Fibroblast of skin of scalp (primary cell): Measurements from ENCODE around the gene SLC35D2. TPM values are rescaled to one million over a fixed set of nuclear protein-coding genes. Genes with fewer than 3 reads are reported as not detected.

Source experiments
- DNase-seq: peaks from one replicate; pipeline ENCODE4 v3.0.0-alpha.2; 2013
- polyA plus RNA-seq, 2 experiments: library from polyadenylated mRNA; unstranded; fragments of 120-200 nt; gene quantifications; one replicate each; pipeline ENCODE4 v1.2.1, GENCODE V29; 2013; ENCODE audit not compliant: insufficient read length in 2 of 2

The SLC35D2 gene
- 7.9 TPM for polyA plus RNA-seq (2013, experiment 1 of 2; ENCODE audit: insufficient read length)
- polyA plus RNA-seq (2013, experiment 2 of 2; ENCODE audit: insufficient read length): 8.3 TPM

- DNase-seq: peak; percentile 43
Observed at GRCh38 chr9:96383165-96383942, at the start of gene SLC35D2. Gene SLC35D2 (minus strand): TSS chr9:96383711. CDS start chr9:96383634, 77 bp downstream.

GRCh38 chr9:96430377-96430776 is 46.9 kb upstream of the SLC35D2 start:
- no peak for DNase-seq

- no peak for DNase-seq
Observed at GRCh38 chr9:96429732-96430131, 46.2 kb upstream of the SLC35D2 start.

- no peak for DNase-seq
Observed at GRCh38 chr9:96425500-96426169, 42.1 kb upstream of the SLC35D2 start.

- DNase-seq: no peak
Observed at GRCh38 chr9:96423985-96424336, 40.5 kb upstream of the SLC35D2 start.

- DNase-seq: no peak
Observed at GRCh38 chr9:96423322-96423984, 39.9 kb upstream of the SLC35D2 start.

- DNase-seq: peak; percentile 92
Observed at GRCh38 chr9:96420468-96421219, 37.1 kb upstream of the SLC35D2 start.

GRCh38 chr9:96419691-96419969 is 36.1 kb upstream of the SLC35D2 start:
- DNase-seq: no peak

- DNase-seq: peak; percentile 38
Observed at GRCh38 chr9:96418920-96419690, 35.6 kb upstream of the SLC35D2 start.

GRCh38 chr9:96418083-96418919 is 34.8 kb upstream of the SLC35D2 start, which contains the start of gene ZNF367:
Gene ZNF367 (minus strand): TSS chr9:96418370. CDS start chr9:96418032, 338 bp downstream.
- DNase-seq: peak; percentile 99

- no peak for DNase-seq
Observed at GRCh38 chr9:96417661-96418082, 34.2 kb upstream of the SLC35D2 start.

- peak; percentile 82 for DNase-seq
Observed at GRCh38 chr9:96417051-96417586, 33.6 kb upstream of the SLC35D2 start.

- DNase-seq: no peak
Observed at GRCh38 chr9:96413302-96414221, 30.1 kb upstream of the SLC35D2 start.

GRCh38 chr9:96412174-96412913 is 28.8 kb upstream of the SLC35D2 start:
- no peak for DNase-seq

- no peak for DNase-seq
Observed at GRCh38 chr9:96411129-96411838, 27.8 kb upstream of the SLC35D2 start.

- no peak for DNase-seq
Observed at GRCh38 chr9:96408409-96409280, 25.1 kb upstream of the SLC35D2 start.
